Upper lobe of left lung (tissue), 6 donors: ENCODE data around the gene ACVR1. TPM values are rescaled to one million over a fixed set of nuclear protein-coding genes. Genes with fewer than 3 reads are reported as not detected.

Experiments used
- ATAC-seq, 2 donors: fragments of 200-7000 bp; cut with Tn5 transposase; one replicate each; pipeline ENCODE4 v1.9.1; 2022; ENCODE audit warnings: mild to moderate bottlenecking in 2 of 2, moderate library complexity in 2 of 2; ENCODE audit not compliant: low FRiP score in 2 of 2
- DNase-seq, 2 donors: peaks; one replicate each; pipeline ENCODE4 v3.0.0-alpha.2; 2019 to 2020
- H3K27ac ChIP-seq, 4 donors: fragments of 200-600 bp; sonication (generic); one replicate each; pipeline ENCODE4 v1.5.1; 2016 to 2019
- H3K27me3 ChIP-seq, 4 donors: fragments of 200-600 bp; sonication (generic); one replicate each; pipeline ENCODE4 v1.5.1; 2017 to 2019
- H3K36me3 ChIP-seq, 4 donors: fragments of 200-600 bp; sonication (generic); one replicate each; pipeline ENCODE4 v1.5.1; 2016 to 2019
- H3K4me1 ChIP-seq, 4 donors: fragments of 200-600 bp; sonication (generic); one replicate each; pipeline ENCODE4 v1.5.1; 2018 to 2019
- H3K4me3 ChIP-seq, 4 donors: fragments of 200-600 bp; sonication (generic); one replicate each; pipeline ENCODE4 v1.5.1; 2017 to 2019; ENCODE audit warnings: mild to moderate bottlenecking in 2 of 4, moderate library complexity in 1 of 4
- H3K9me3 ChIP-seq, 4 donors: fragments of 200-600 bp; sonication (generic); one replicate each; pipeline ENCODE4 v1.5.1; 2018 to 2019
- CTCF ChIP-seq, 6 experiments: fragments of 450-650 bp in 4 of 6; fragments of 200-600 bp in 2 of 6; sonication (generic) in 2 of 6; IDR thresholded peaks; one replicate each; pipeline ENCODE4 v1.5.1; 2016 to 2019; ENCODE audit warnings: antibody characterized with exemption in 6 of 6
- EP300 ChIP-seq, 4 donors: sonication (generic); formaldehyde crosslinking; IDR thresholded peaks; one replicate each; pipeline ENCODE4 v1.5.1; 2017; ENCODE audit warnings: antibody characterized with exemption in 4 of 4, control low read depth in 2 of 4
- POLR2A ChIP-seq, 4 donors: fragments of 450-650 bp; IDR thresholded peaks; one replicate each; pipeline ENCODE4 v1.5.1; 2016 to 2017; ENCODE audit warnings: antibody characterized with exemption in 4 of 4, mild to moderate bottlenecking in 2 of 4
- POLR2AphosphoS5 ChIP-seq, 2 donors: sonication (generic); formaldehyde crosslinking; IDR thresholded peaks; one replicate each; pipeline ENCODE4 v1.5.1; 2017; ENCODE audit warnings: antibody characterized with exemption in 2 of 2
- WGBS, 2 donors: methylation state at CpG; one replicate each; pipeline ENCODE4 v1.1.5; 2017 to 2018; 5-methylcytosine and 5-hydroxymethylcytosine counted together
- total RNA-seq, 6 donors: library from RNA; depleted of rRNA in 4 of 6; stranded (reverse); fragments of >200 nt in 4 of 6; gene quantifications; one replicate each; pipeline versions ENCODE4 v1.1.0 to v1.2.1, GENCODE V29; 2016 to 2021
- donor health status: DM: no; HTN: no; CAD: no; lungs with moderate emphysema.
- donor health status: DM: no; HTN: yes; CAD: no; lungs with severe emphysema.

The ACVR1 gene
- total RNA-seq, 6 donors from 2014 or later = 16.4 to 38.8 (median 25.8) TPM

- Histone ChIP-seq H3K4me1 (no peaks in the 10 kb centered on the region), H3K9me3 (no peaks in the 10 kb centered on the region), H3K36me3 (no peaks in the 10 kb centered on the region), H3K4me3 (no peak overlapping the region), H3K27ac (no peak overlapping the region), H3K27me3 (no peaks in the 10 kb centered on the region)
- no peak for DNase-seq
- ATAC-seq = no peak
- 89 to 90% methylated on average over 5 of the region's 5 CpGs for WGBS, 2 donors
- TF ChIP-seq POLR2AphosphoS5 (IDR thresholded peaks at IDR 0.05) = no peak
- no peak for TF ChIP-seq EP300 (IDR thresholded peaks at IDR 0.05)
- no peak for TF ChIP-seq POLR2A (IDR thresholded peaks at IDR 0.05)
- no peak for TF ChIP-seq CTCF (IDR thresholded peaks at IDR 0.05)
Observed at GRCh38 chr2:157922336-157922735, 46.2 kb upstream of the ACVR1 start.

- Histone ChIP-seq H3K4me1 (no peaks in the 10 kb centered on the region), H3K27me3 (no peaks in the 10 kb centered on the region), H3K9me3 (no peaks in the 10 kb centered on the region), H3K27ac (no peak overlapping the region), H3K4me3 (no peak overlapping the region), H3K36me3 (no peaks in the 10 kb centered on the region)
- TF ChIP-seq EP300 (IDR thresholded peaks at IDR 0.05) = no peak
- 68 to 74% methylated on average over 1 of the region's 1 CpG for WGBS, 2 donors
- DNase-seq (no peak), ATAC-seq (no peak)
Observed at GRCh38 chr2:157920736-157921135, 44.6 kb upstream of the ACVR1 start.

- no peak for DNase-seq
- WGBS, 2 donors = 58 to 70% methylated on average over 5 to 6 of the region's 6 CpGs
- no peaks in the 10 kb centered on the region for H3K27me3 ChIP-seq
- H3K36me3 ChIP-seq = no peaks in the 10 kb centered on the region
- H3K4me3 ChIP-seq = no peak overlapping the region
- no peaks in the 10 kb centered on the region for H3K4me1 ChIP-seq
- no peak overlapping the region for H3K27ac ChIP-seq
- ATAC-seq = no peak
- H3K9me3 ChIP-seq = no peaks in the 10 kb centered on the region
- no peak for TF ChIP-seq POLR2AphosphoS5 (IDR thresholded peaks at IDR 0.05)
- no peak for TF ChIP-seq EP300 (IDR thresholded peaks at IDR 0.05)
- no peak for TF ChIP-seq POLR2A (IDR thresholded peaks at IDR 0.05)
- no peak for TF ChIP-seq CTCF (IDR thresholded peaks at IDR 0.05)
Observed at GRCh38 chr2:157919181-157919580, 43.1 kb upstream of the ACVR1 start.

GRCh38 chr2:157918319-157918718 is 42.2 kb upstream of the ACVR1 start:
- WGBS, 2 donors = 44 to 58% methylated on average over 1 of the region's 1 CpG
- Histone ChIP-seq H3K36me3 (no peaks in the 10 kb centered on the region), H3K27me3 (no peaks in the 10 kb centered on the region), H3K27ac (no peak overlapping the region), H3K4me1 (no peaks in the 10 kb centered on the region), H3K4me3 (no peak overlapping the region), H3K9me3 (no peaks in the 10 kb centered on the region)
- DNase-seq (no peak), ATAC-seq (no peak)
- no peak for TF ChIP-seq EP300 (IDR thresholded peaks at IDR 0.05)
- no peak for TF ChIP-seq CTCF (IDR thresholded peaks at IDR 0.05)
- TF ChIP-seq POLR2A (IDR thresholded peaks at IDR 0.05) = no peak
- no peak for TF ChIP-seq POLR2AphosphoS5 (IDR thresholded peaks at IDR 0.05)

GRCh38 chr2:157911750-157912149 is 35.6 kb upstream of the ACVR1 start:
- ATAC-seq (no peak), DNase-seq (no peak)
- H3K4me1 ChIP-seq = peaks cover 0 to 3% (median 0%) of the 10 kb centered on the region in 4 donors
- H3K36me3 ChIP-seq = no peaks in the 10 kb centered on the region
- no peak overlapping the region for H3K4me3 ChIP-seq
- H3K9me3 ChIP-seq = no peaks in the 10 kb centered on the region
- H3K27me3 ChIP-seq = no peaks in the 10 kb centered on the region
- no peak overlapping the region for H3K27ac ChIP-seq
- TF ChIP-seq EP300 (IDR thresholded peaks at IDR 0.05) = no peak
- no peak for TF ChIP-seq POLR2AphosphoS5 (IDR thresholded peaks at IDR 0.05)
- TF ChIP-seq POLR2A (IDR thresholded peaks at IDR 0.05) = no peak
- TF ChIP-seq CTCF (IDR thresholded peaks at IDR 0.05) = no peak
